Suprapubic skin (tissue), 3 donors: Measurements from ENCODE around the gene B3GALT6.
"Not testable (repeated sequence)": the region's sequence is repeated elsewhere in the genome, so short reads cannot be mapped to it uniquely, and the experiment has no call there.

ENCODE experiments used
- CTCF ChIP-seq, 2 donors: fragments of 200-600 bp in 1 of 2; fragments of 450-650 bp in 1 of 2; sonication (generic) in 1 of 2; IDR thresholded peaks; one replicate each; pipeline ENCODE4 v1.5.1; 2016 to 2019; ENCODE audit warnings: antibody characterized with exemption in 2 of 2, mild to moderate bottlenecking in 1 of 2, moderate library complexity in 1 of 2
- POLR2AphosphoS5 ChIP-seq, 3 donors: sonication (generic); formaldehyde crosslinking; IDR thresholded peaks; one replicate each; pipeline ENCODE4 v1.6.1; 2017; ENCODE audit warnings: antibody characterized with exemption in 3 of 3

GRCh38 chr1:1248009-1248913, 16.2 kb downstream of the B3GALT6 start:
- not testable (repeated sequence) for TF ChIP-seq CTCF, POLR2AphosphoS5 (IDR thresholded peaks at IDR 0.05)
